CD14-positive monocyte (primary cell): ENCODE measurements around the gene TVP23C. TPM values are rescaled to one million over a fixed set of nuclear protein-coding genes. Genes with fewer than 3 reads are reported as not detected.
"Not testable (repeated sequence)": the region's sequence is repeated elsewhere in the genome, so short reads cannot be mapped to it uniquely, and the experiment has no call there.

Experiments used
- DNase-seq, 3 donors: peaks; one replicate each; pipeline ENCODE4 v3.0.0-alpha.2; 2011 to 2022
- H2AFZ ChIP-seq: 2 replicates; pipeline ENCODE4 v1.6.0; 2012; ENCODE audit warnings: mild to moderate bottlenecking, low read depth, low read length, inconsistent platforms; ENCODE audit not compliant: insufficient read depth, poor library complexity, severe bottlenecking
- H3K27ac ChIP-seq, 2 donors: 1 replicate in 1 of 2; 2 replicates in 1 of 2; pipeline ENCODE4 v1.5.1; 2012 to 2013; ENCODE audit warnings: low read length in 2 of 2, control low read depth in 1 of 2, inconsistent platforms in 1 of 2, low read depth in 1 of 2, mild to moderate bottlenecking in 1 of 2
- H3K27me3 ChIP-seq, 2 donors: one replicate each; pipeline versions ENCODE4 v1.6.0 to v1.6.1; 2011 to 2013; ENCODE audit warnings: low read length in 2 of 2; ENCODE audit not compliant: control insufficient read depth in 2 of 2, insufficient read depth in 2 of 2
- H3K36me3 ChIP-seq, 2 donors: replicated peaks in 1 of 2; 1 replicate in 1 of 2; 2 replicates in 1 of 2; pipeline versions ENCODE4 v1.5.1 to v1.6.1; 2012 to 2013; ENCODE audit warnings: low read length in 2 of 2, control low read depth in 1 of 2, inconsistent platforms in 1 of 2, mild to moderate bottlenecking in 1 of 2; ENCODE audit not compliant: insufficient read depth in 2 of 2, control insufficient read depth in 1 of 2
- H3K4me1 ChIP-seq, 2 donors: 1 replicate in 1 of 2; 2 replicates in 1 of 2; pipeline versions ENCODE4 v1.5.1 to v1.6.1; 2012 to 2013; ENCODE audit warnings: low read length in 2 of 2, control low read depth in 1 of 2, inconsistent platforms in 1 of 2, mild to moderate bottlenecking in 1 of 2, moderate library complexity in 1 of 2; ENCODE audit not compliant: insufficient read depth in 2 of 2, control insufficient read depth in 1 of 2
- H3K4me2 ChIP-seq: replicated peaks from 2 replicates; pipeline ENCODE3; 2012; ENCODE audit warnings: low read length, moderate library complexity, mild to moderate bottlenecking; ENCODE audit not compliant: poor library complexity, severe bottlenecking; ENCODE audit errors: extremely low read depth
- H3K4me3 ChIP-seq, 3 experiments: fragments of 200-600 bp in 1 of 3; sonication (generic) in 1 of 3; replicated peaks in 1 of 3; 1 replicate in 2 of 3; 2 replicates in 1 of 3; pipeline ENCODE4 v1.5.1; 2011 to 2013; ENCODE audit warnings: low read length in 3 of 3, mild to moderate bottlenecking in 3 of 3, control low read depth in 2 of 3, low read depth in 2 of 3, inconsistent platforms in 1 of 3, moderate library complexity in 1 of 3
- H3K79me2 ChIP-seq: 2 replicates; pipeline ENCODE4 v1.6.0; 2012; ENCODE audit warnings: mild to moderate bottlenecking, control low read depth, inconsistent platforms, low read length, moderate library complexity; ENCODE audit not compliant: insufficient read depth
- H3K9ac ChIP-seq: 2 replicates; pipeline ENCODE4 v1.6.0; 2017; ENCODE audit warnings: low read length, mild to moderate bottlenecking; ENCODE audit not compliant: insufficient read depth, poor library complexity, severe bottlenecking
- H3K9me3 ChIP-seq, 2 donors: replicated peaks in 1 of 2; 1 replicate in 1 of 2; 2 replicates in 1 of 2; pipeline versions ENCODE4 v1.5.1 to v1.6.1; 2012 to 2013; ENCODE audit warnings: low read length in 2 of 2, control low read depth in 1 of 2; ENCODE audit not compliant: control insufficient read depth in 1 of 2, insufficient read depth in 1 of 2
- H4K20me1 ChIP-seq: 2 replicates; pipeline ENCODE4 v1.6.0; 2012; ENCODE audit warnings: mild to moderate bottlenecking, low read length, control low read depth, moderate library complexity; ENCODE audit not compliant: insufficient read depth
- H3K27ac Mint-ChIP-seq, 7 donors: one replicate each; pipeline ENCODE4 v1.8.0; 2020; ENCODE audit warnings: mild to moderate bottlenecking in 7 of 7, mixed read lengths in 7 of 7, moderate library complexity in 6 of 7, inconsistent platforms in 2 of 7
- H3K27me3 Mint-ChIP-seq, 3 donors: one replicate each; pipeline ENCODE4 v1.8.0; 2021 to 2022; ENCODE audit warnings: low read depth in 3 of 3, mild to moderate bottlenecking in 3 of 3, mixed read lengths in 3 of 3, moderate library complexity in 3 of 3, inconsistent platforms in 1 of 3
- H3K36me3 Mint-ChIP-seq, 2 donors: one replicate each; pipeline ENCODE4 v1.8.0; 2020; ENCODE audit warnings: mixed read lengths in 2 of 2, inconsistent platforms in 1 of 2, mild to moderate bottlenecking in 1 of 2
- H3K4me1 Mint-ChIP-seq: one replicate; pipeline ENCODE4 v1.8.0; 2020; ENCODE audit warnings: mild to moderate bottlenecking, mixed read lengths
- H3K4me3 Mint-ChIP-seq, 2 donors: one replicate each; pipeline ENCODE4 v1.8.0; 2020; ENCODE audit warnings: mild to moderate bottlenecking in 2 of 2, mixed read lengths in 2 of 2, moderate library complexity in 1 of 2
- H3K9me3 Mint-ChIP-seq, 7 donors: one replicate each; pipeline ENCODE4 v1.8.0; 2020 to 2022; ENCODE audit warnings: mixed read lengths in 7 of 7, mild to moderate bottlenecking in 6 of 7, moderate library complexity in 6 of 7, inconsistent platforms in 2 of 7
- WGBS: methylation state at CpG from one replicate; pipeline ENCODE4 v1.1.5; 2013; ENCODE audit warnings: missing lambda C conversion rate; ENCODE audit not compliant: insufficient coverage; 5-methylcytosine and 5-hydroxymethylcytosine counted together
- intact Hi-C, 2 donors: fragments of 100-400 bp; cut with micrococcal nuclease; formaldehyde crosslinking; loops; one replicate each; pipeline versions ENCODE4 v1.15.0 to v1.15.1; 2023
- polyA plus RNA-seq, 3 donors: library from polyadenylated mRNA; depleted of rRNA in 1 of 3; unstranded in 2 of 3; stranded (reverse) in 1 of 3; fragments of 300-500 nt in 2 of 3; fragments of >200 nt in 1 of 3; fragmentation: Illumina TruSeq in 2 of 3; gene quantifications; 1 replicate in 2 of 3; 2 replicates in 1 of 3; pipeline ENCODE4 v1.2.3, GENCODE V29; 2012 to 2021

The TVP23C gene
- polyA plus RNA-seq, 3 donors: 0.88 to 3.3 (median 1.4) TPM

DNA sequence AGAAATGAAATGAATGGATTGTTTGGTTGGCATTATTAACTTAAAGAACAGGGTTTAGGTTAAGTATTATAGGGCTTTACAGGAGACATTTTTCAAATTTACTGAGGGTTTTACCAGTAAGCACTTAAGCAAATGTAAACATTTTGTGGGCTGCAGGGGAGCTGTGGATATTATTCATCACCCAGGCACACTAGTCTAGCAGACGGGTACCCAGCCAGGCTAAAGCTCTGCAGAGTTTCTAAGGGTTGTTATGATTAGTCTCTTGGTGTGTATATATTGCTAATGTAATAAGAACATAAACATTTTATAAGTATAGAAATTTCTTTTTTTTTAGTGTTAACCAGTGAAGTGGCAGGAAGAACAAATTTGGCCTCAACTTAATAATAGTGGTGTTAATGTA lies 13.6 kb upstream of the TVP23C start:
- H3K4me3 ChIP-seq, H3K27me3 ChIP-seq, H4K20me1 ChIP-seq, intact Hi-C loops, H3K27ac Mint-ChIP-seq, H2AFZ ChIP-seq, H3K36me3 Mint-ChIP-seq, H3K4me2 ChIP-seq, DNase-seq, H3K36me3 ChIP-seq, H3K9ac ChIP-seq, H3K9me3 Mint-ChIP-seq, H3K27ac ChIP-seq, H3K4me1 Mint-ChIP-seq, H3K4me3 Mint-ChIP-seq, H3K9me3 ChIP-seq, H3K79me2 ChIP-seq, H3K4me1 ChIP-seq: not testable (repeated sequence)
- WGBS: no CpG with 5 or more reads among the region's 1 CpG
- H3K27me3 Mint-ChIP-seq: peaks cover 4 to 17% (median 8%) of the 10 kb centered on the region in 3 donors

DNA sequence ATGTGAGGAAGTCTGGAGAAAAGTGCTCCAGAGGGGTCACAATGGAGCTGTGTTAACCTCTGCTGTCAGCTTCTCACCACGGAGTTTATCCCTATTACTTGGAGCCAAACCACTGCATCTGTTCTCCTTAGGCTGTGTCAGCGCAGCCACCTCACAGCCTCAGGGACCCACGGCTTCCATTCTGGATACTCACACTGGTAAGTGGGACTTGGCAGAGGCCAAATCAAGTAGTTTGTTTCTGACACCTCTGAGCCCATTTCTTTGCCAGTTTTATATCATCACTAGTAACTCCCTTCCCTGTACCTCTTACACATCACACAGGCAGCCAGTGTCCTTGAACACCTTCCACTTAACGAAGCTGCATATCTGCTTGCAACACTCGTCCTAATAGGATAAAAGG lies 11.4 kb upstream of the TVP23C start:
- H3K4me3 ChIP-seq, DNase-seq, H3K4me1 ChIP-seq, H3K36me3 ChIP-seq, H4K20me1 ChIP-seq, intact Hi-C loops, H3K4me2 ChIP-seq, H2AFZ ChIP-seq, H3K36me3 Mint-ChIP-seq, H3K27ac ChIP-seq, H3K9me3 Mint-ChIP-seq, H3K9ac ChIP-seq, H3K4me3 Mint-ChIP-seq, H3K79me2 ChIP-seq, H3K9me3 ChIP-seq, H3K27me3 ChIP-seq, H3K27ac Mint-ChIP-seq, H3K4me1 Mint-ChIP-seq: not testable (repeated sequence)
- no CpG with 5 or more reads among the region's 5 CpGs for WGBS
- H3K27me3 Mint-ChIP-seq: peaks cover 6 to 20% (median 11%) of the 10 kb centered on the region in 3 donors

DNA sequence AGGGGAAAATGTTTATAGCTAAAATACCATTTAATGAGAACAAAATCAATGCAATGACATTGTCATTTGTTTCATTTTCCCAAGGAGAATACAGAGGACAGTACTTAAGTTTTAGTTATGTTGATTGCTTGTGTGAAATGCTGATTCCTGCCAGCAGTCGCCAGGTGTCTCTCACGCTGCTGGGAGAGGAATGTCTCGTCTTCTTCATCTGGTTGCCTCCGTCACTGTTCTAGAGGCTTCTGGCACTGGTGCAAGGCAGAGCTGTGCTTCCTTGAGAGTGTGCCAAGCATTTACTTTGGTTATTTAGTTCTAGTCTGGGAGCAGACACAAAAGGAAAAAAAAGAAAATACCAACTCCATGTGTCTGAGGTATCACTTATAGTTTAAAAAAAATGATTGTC lies 10.6 kb upstream of the TVP23C start:
- H3K27me3 ChIP-seq, H3K27ac Mint-ChIP-seq, H3K4me1 ChIP-seq, H3K9ac ChIP-seq, H3K9me3 Mint-ChIP-seq, DNase-seq, H3K9me3 ChIP-seq, H3K36me3 ChIP-seq, H3K4me2 ChIP-seq, H3K27ac ChIP-seq, H3K4me3 Mint-ChIP-seq, H2AFZ ChIP-seq, H3K4me3 ChIP-seq, H3K79me2 ChIP-seq, H3K4me1 Mint-ChIP-seq, intact Hi-C loops, H4K20me1 ChIP-seq, H3K36me3 Mint-ChIP-seq: not testable (repeated sequence)
- H3K27me3 Mint-ChIP-seq: peaks cover 6 to 20% (median 14%) of the 10 kb centered on the region in 3 donors
- 83% methylated on average over 1 of the region's 4 CpGs for WGBS

DNA sequence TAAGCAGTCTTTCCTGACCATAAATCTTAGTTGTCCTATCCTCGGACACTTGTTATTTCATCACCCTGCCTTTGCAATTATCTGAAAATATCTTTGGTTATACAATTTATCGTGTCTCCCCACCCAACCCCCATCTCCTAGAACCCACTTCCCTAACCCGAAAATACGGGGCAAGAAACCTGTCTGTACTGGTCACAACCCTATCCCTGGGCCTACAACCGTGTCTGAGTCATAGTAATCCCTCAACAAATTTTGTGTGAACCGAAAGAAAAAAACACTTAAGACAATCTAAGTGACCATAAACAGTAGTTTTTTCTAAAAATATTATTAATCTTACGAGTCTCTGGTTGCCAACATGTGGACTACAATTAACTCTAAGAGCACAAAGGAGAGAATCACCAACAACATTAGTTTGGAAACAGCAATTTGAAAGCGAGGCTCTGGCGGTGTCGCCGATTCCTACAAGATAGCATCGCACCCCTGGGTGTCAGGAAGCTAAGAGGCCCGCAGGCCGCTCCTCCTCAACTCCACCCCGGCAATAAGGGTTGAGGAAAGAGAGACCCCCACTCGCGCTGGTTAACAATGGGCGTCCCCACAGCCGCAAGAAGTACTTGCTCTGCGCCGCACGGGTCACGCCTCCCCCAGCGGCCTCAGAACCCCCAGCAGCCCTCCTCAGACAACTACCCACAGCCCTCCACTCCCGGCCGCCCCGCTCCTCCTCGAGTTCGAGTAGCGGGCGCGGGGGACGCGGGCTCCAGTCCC lies 489 bp downstream of the TVP23C start:
- H3K9me3 ChIP-seq, H4K20me1 ChIP-seq, H3K27me3 ChIP-seq, H3K4me1 Mint-ChIP-seq, H3K27me3 Mint-ChIP-seq, H3K36me3 ChIP-seq, H3K9me3 Mint-ChIP-seq, H3K4me1 ChIP-seq, H3K36me3 Mint-ChIP-seq, intact Hi-C loops, H3K79me2 ChIP-seq: not testable (repeated sequence)
- Mint-ChIP-seq H3K27ac (peak overlapping the region in 3 of 7 donors; percentile 66 to 71 (median 68)), H3K4me3 (peak overlapping the region; percentile 98)
- H2AFZ ChIP-seq: peak overlapping the region; percentile 79
- peak overlapping the region; percentile 75 to 80 (median 80) for H3K4me3 ChIP-seq
- H3K27ac ChIP-seq: peak overlapping the region in 1 of 2 donors; percentile 36
- peak; percentile 1 to 35 (median 25) for DNase-seq
- peak overlapping the region; percentile 36 for H3K4me2 ChIP-seq
- peak overlapping the region; percentile 66 for H3K9ac ChIP-seq
- 0% methylated on average over 4 of the region's 34 CpGs for WGBS
